Keratinocyte (primary cell): ENCODE results near the gene SRA1. TPM values are rescaled to one million over a fixed set of nuclear protein-coding genes. Genes with fewer than 3 reads are reported as not detected.
"Not testable (repeated sequence)": the region's sequence is repeated elsewhere in the genome, so short reads cannot be mapped to it uniquely, and the experiment has no call there.

Experiments
- DNase-seq: peaks from one replicate; pipeline ENCODE4 v3.0.0-alpha.2; 2011; ENCODE audit warnings: low read depth, missing footprints, low spot score
- FAIRE-seq: peaks from 2 replicates; lab custom pipeline; 2011; peaks lifted over from hg19 to GRCh38; lab: Jason Lieb, UNC
- H2AFZ ChIP-seq: 2 replicates; pipeline ENCODE4 v1.6.0; 2012; ENCODE audit warnings: low read length, control low read depth, inconsistent platforms; ENCODE audit not compliant: control insufficient read depth
- H3K27ac ChIP-seq: 2 replicates; pipeline ENCODE4 v1.5.1; 2011; ENCODE audit warnings: low read length; ENCODE audit not compliant: control insufficient read depth, insufficient read depth
- H3K27me3 ChIP-seq: 3 replicates; pipeline ENCODE4 v1.6.0; 2011; ENCODE audit warnings: low read length; ENCODE audit not compliant: control insufficient read depth, insufficient read depth; ENCODE audit errors: extremely low read depth
- H3K36me3 ChIP-seq, 2 experiments: 2 replicates in 1 of 2; 3 replicates in 1 of 2; pipeline ENCODE4 v1.5.1; 2011; ENCODE audit warnings: low read length in 2 of 2, mild to moderate bottlenecking in 1 of 2; ENCODE audit not compliant: control insufficient read depth in 2 of 2, insufficient read depth in 2 of 2; ENCODE audit errors: extremely low read depth in 1 of 2
- H3K4me1 ChIP-seq: 3 replicates; pipeline ENCODE4 v1.5.1; 2011; ENCODE audit warnings: low read length; ENCODE audit not compliant: control insufficient read depth, insufficient read depth; ENCODE audit errors: extremely low read depth
- H3K4me2 ChIP-seq: 3 replicates; pipeline ENCODE4 v1.6.0; 2011; ENCODE audit warnings: low read depth, low read length; ENCODE audit not compliant: control insufficient read depth, insufficient read depth; ENCODE audit errors: extremely low read depth
- H3K4me3 ChIP-seq, 3 experiments: fragments of 200-600 bp in 1 of 3; sonication (generic) in 1 of 3; 2 replicates in 2 of 3; 3 replicates in 1 of 3; pipeline ENCODE4 v1.5.1; 2011 to 2016; ENCODE audit warnings: low read length in 3 of 3, mild to moderate bottlenecking in 3 of 3, control low read depth in 2 of 3, inconsistent platforms in 1 of 3, low read depth in 1 of 3, mixed read lengths in 1 of 3, mixed run types in 1 of 3, moderate library complexity in 1 of 3; ENCODE audit not compliant: control insufficient read depth in 2 of 3, insufficient read depth in 2 of 3; ENCODE audit errors: extremely low read depth in 1 of 3
- H3K79me2 ChIP-seq: 2 replicates; pipeline ENCODE4 v1.6.0; 2012; ENCODE audit warnings: low read length; ENCODE audit not compliant: control insufficient read depth, insufficient read depth
- H3K9ac ChIP-seq: 3 replicates; pipeline ENCODE4 v1.6.0; 2011; ENCODE audit warnings: low read length; ENCODE audit not compliant: control insufficient read depth, insufficient read depth; ENCODE audit errors: extremely low read depth
- H3K9me1 ChIP-seq: 3 replicates; pipeline ENCODE4 v1.6.0; 2011; ENCODE audit warnings: low read length; ENCODE audit not compliant: control insufficient read depth, insufficient read depth; ENCODE audit errors: extremely low read depth
- H3K9me3 ChIP-seq: 2 replicates; pipeline ENCODE4 v1.5.1; 2012; ENCODE audit warnings: low read depth, low read length; ENCODE audit not compliant: control insufficient read depth
- H4K20me1 ChIP-seq: 3 replicates; pipeline ENCODE4 v1.6.0; 2011; ENCODE audit warnings: low read length; ENCODE audit not compliant: control insufficient read depth, insufficient read depth; ENCODE audit errors: extremely low read depth
- EZH2 ChIP-seq: IDR thresholded peaks from one replicate; pipeline ENCODE4 v1.6.1; 2012; ENCODE audit warnings: inconsistent platforms, mild to moderate bottlenecking, low read length, moderate library complexity
- dilution Hi-C: fragments of 300-500 bp; cut with MboI; formaldehyde crosslinking; loops from one replicate; pipeline ENCODE4 v1.7.0; 2020; ENCODE audit warnings: low sequenced_read_pairs; ENCODE audit not compliant: extremely low pct_ligation_motif_present
- polyA plus RNA-seq, 5 experiments: library from polyadenylated mRNA; depleted of rRNA in 3 of 5; stranded (reverse) in 3 of 5; stranded (forward) in 1 of 5; unstranded in 1 of 5; fragments of >200 nt; gene quantifications; 1 replicate in 1 of 5; 2 replicates in 3 of 5; 3 replicates in 1 of 5; pipeline versions ENCODE4 v1.2.1 to v1.2.3, GENCODE V29; 2011 to 2012; ENCODE audit warnings: missing spikeins in 2 of 5, low read depth in 1 of 5, low replicate concordance in 1 of 5
- TF ChIP-seq, protein P1 (sequence below), 3 experiments: IDR thresholded peaks in 1 of 3; conservative IDR thresholded peaks in 1 of 3; optimal IDR thresholded peaks in 1 of 3; 2 replicates in 2 of 3; 3 replicates in 1 of 3; pipeline versions ENCODE3 to v1.5.1; 2011; ENCODE audit warnings: low read length in 3 of 3, mild to moderate bottlenecking in 3 of 3, moderate library complexity in 2 of 3, control low read depth in 1 of 3, inconsistent platforms in 1 of 3; ENCODE audit not compliant: insufficient read depth in 2 of 3; ENCODE audit errors: extremely low read depth in 1 of 3

Gene SRA1
- polyA plus RNA-seq, 1 donor (not counting 4 experiments of a cell fraction or from before 2014, with no cell fraction given) = 32.4 TPM

GRCh38 chr5:140588311-140589070, 31.2 kb upstream of the SRA1 start:
- no peaks in the 10 kb centered on the region for H3K36me3 ChIP-seq
- H3K9me3 ChIP-seq = no peaks in the 10 kb centered on the region
- no peaks in the 10 kb centered on the region for H3K79me2 ChIP-seq
- H3K4me2 ChIP-seq = no peak overlapping the region
- no peaks in the 10 kb centered on the region for H3K9me1 ChIP-seq
- FAIRE-seq = peak; percentile 39
- H3K4me3 ChIP-seq = no peak overlapping the region
- H4K20me1 ChIP-seq = no peaks in the 10 kb centered on the region
- peaks cover 21% of the 10 kb centered on the region for H3K4me1 ChIP-seq
- dilution Hi-C loops = no loop called here
- DNase-seq = no peak
- TF ChIP-seq, protein P1, sequence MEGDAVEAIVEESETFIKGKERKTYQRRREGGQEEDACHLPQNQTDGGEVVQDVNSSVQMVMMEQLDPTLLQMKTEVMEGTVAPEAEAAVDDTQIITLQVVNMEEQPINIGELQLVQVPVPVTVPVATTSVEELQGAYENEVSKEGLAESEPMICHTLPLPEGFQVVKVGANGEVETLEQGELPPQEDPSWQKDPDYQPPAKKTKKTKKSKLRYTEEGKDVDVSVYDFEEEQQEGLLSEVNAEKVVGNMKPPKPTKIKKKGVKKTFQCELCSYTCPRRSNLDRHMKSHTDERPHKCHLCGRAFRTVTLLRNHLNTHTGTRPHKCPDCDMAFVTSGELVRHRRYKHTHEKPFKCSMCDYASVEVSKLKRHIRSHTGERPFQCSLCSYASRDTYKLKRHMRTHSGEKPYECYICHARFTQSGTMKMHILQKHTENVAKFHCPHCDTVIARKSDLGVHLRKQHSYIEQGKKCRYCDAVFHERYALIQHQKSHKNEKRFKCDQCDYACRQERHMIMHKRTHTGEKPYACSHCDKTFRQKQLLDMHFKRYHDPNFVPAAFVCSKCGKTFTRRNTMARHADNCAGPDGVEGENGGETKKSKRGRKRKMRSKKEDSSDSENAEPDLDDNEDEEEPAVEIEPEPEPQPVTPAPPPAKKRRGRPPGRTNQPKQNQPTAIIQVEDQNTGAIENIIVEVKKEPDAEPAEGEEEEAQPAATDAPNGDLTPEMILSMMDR (optimal IDR thresholded peaks at IDR 0.05 in 1 of 3, IDR thresholded peaks at IDR 0.05 in 1 of 3, conservative IDR thresholded peaks at IDR 0.05 in 1 of 3; ENCODE audit: extremely low read depth in 1 of 3, insufficient read depth in 2 of 3, low read length in 3 of 3) = no peak
- no peak for TF ChIP-seq EZH2
- no peak overlapping the region for H3K9ac ChIP-seq
- H3K27me3 ChIP-seq = no peaks in the 10 kb centered on the region
- no peak overlapping the region for H3K27ac ChIP-seq
- H2AFZ ChIP-seq = no peak overlapping the region

GRCh38 chr5:140587495-140587894, 30.2 kb upstream of the SRA1 start:
- Histone ChIP-seq H3K79me2 (no peaks in the 10 kb centered on the region), H3K9me3 (no peaks in the 10 kb centered on the region), H3K36me3 (no peaks in the 10 kb centered on the region), H3K4me3 (no peak overlapping the region), H3K27me3 (no peaks in the 10 kb centered on the region), H3K27ac (no peak overlapping the region), H4K20me1 (no peaks in the 10 kb centered on the region), H3K9me1 (no peaks in the 10 kb centered on the region), H2AFZ (no peak overlapping the region), H3K4me2 (no peak overlapping the region), H3K4me1 (peaks cover 21% of the 10 kb centered on the region), H3K9ac (no peak overlapping the region)
- dilution Hi-C loops = no loop called here
- FAIRE-seq (no peak), DNase-seq (no peak)
- TF ChIP-seq EZH2 = no peak
- TF ChIP-seq, protein P1 (optimal IDR thresholded peaks at IDR 0.05 in 1 of 3, IDR thresholded peaks at IDR 0.05 in 1 of 3, conservative IDR thresholded peaks at IDR 0.05 in 1 of 3; ENCODE audit: extremely low read depth in 1 of 3, insufficient read depth in 2 of 3, low read length in 3 of 3) = no peak

DNA sequence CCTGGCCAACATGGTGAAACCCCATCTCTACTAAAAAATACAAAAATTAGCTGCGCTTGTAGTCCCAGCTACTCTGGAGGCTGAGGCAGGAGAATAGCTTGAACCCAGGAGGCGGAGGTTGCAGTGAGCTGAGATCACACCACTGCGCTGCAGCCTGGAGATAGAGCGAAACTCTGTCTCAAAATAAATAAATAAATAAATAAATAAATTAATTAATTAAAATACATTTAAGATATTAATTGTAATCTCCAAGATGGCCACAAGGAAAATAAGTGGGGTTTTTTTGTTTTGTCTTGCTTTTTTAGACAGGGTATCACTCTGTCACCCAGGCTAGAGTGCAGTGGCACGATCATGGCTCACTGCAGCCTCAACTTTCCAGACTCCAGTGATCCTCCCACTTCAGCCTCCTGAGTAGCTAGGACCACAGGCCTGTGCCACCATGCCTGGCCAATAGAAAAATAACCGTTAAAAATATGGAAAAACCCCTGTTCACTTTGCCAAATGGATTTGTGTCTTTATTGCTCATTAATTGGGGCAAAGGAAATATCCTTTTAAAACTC, 22.0 kb upstream of the SRA1 start:
- dilution Hi-C loops, H3K27ac ChIP-seq, H2AFZ ChIP-seq, FAIRE-seq, H3K27me3 ChIP-seq, H3K9me3 ChIP-seq, H4K20me1 ChIP-seq, H3K36me3 ChIP-seq, H3K4me2 ChIP-seq, H3K4me3 ChIP-seq, H3K9me1 ChIP-seq, H3K4me1 ChIP-seq, H3K79me2 ChIP-seq, H3K9ac ChIP-seq, DNase-seq: not testable (repeated sequence)
